ENCODE results near the gene AQP1. TPM values are rescaled to one million over a fixed set of nuclear protein-coding genes. Genes with fewer than 3 reads are reported as not detected.
A peak's percentile ranks its signal among the peaks of the same experiment; 100 is the strongest.

AQP1 gene
- total RNA-seq, 1 donor = 25.0 TPM

DNA sequence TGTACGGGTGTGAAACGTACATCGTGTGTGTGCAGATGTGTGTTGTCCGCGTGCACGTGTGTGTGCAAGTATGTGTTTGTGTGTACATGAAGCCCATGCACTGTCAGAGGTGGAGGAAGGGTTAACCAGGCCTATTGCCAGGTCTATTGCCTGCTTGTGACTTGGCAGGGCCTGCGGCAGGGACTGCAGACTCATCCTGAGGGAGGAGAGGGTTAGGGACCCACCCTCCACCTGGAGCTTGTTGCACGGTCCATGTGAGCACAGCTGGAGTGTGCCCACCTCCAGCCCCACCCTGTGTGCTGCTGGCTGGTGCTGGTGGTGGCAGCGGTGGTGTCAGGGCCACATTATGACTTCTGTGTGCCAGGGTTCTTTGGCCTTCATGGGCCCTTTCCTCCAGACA is 7.1 kb upstream of the AQP1 start:
- no peak overlapping the region for H3K4me3 ChIP-seq (ENCODE audit: low read depth, low read length)
- no peak for DNase-seq (ENCODE audit: low read depth)
- TF ChIP-seq, protein P1, sequence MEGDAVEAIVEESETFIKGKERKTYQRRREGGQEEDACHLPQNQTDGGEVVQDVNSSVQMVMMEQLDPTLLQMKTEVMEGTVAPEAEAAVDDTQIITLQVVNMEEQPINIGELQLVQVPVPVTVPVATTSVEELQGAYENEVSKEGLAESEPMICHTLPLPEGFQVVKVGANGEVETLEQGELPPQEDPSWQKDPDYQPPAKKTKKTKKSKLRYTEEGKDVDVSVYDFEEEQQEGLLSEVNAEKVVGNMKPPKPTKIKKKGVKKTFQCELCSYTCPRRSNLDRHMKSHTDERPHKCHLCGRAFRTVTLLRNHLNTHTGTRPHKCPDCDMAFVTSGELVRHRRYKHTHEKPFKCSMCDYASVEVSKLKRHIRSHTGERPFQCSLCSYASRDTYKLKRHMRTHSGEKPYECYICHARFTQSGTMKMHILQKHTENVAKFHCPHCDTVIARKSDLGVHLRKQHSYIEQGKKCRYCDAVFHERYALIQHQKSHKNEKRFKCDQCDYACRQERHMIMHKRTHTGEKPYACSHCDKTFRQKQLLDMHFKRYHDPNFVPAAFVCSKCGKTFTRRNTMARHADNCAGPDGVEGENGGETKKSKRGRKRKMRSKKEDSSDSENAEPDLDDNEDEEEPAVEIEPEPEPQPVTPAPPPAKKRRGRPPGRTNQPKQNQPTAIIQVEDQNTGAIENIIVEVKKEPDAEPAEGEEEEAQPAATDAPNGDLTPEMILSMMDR (IDR thresholded peaks at IDR 0.05; ENCODE audit: insufficient read depth, low read depth, low read length) = no peak

DNA sequence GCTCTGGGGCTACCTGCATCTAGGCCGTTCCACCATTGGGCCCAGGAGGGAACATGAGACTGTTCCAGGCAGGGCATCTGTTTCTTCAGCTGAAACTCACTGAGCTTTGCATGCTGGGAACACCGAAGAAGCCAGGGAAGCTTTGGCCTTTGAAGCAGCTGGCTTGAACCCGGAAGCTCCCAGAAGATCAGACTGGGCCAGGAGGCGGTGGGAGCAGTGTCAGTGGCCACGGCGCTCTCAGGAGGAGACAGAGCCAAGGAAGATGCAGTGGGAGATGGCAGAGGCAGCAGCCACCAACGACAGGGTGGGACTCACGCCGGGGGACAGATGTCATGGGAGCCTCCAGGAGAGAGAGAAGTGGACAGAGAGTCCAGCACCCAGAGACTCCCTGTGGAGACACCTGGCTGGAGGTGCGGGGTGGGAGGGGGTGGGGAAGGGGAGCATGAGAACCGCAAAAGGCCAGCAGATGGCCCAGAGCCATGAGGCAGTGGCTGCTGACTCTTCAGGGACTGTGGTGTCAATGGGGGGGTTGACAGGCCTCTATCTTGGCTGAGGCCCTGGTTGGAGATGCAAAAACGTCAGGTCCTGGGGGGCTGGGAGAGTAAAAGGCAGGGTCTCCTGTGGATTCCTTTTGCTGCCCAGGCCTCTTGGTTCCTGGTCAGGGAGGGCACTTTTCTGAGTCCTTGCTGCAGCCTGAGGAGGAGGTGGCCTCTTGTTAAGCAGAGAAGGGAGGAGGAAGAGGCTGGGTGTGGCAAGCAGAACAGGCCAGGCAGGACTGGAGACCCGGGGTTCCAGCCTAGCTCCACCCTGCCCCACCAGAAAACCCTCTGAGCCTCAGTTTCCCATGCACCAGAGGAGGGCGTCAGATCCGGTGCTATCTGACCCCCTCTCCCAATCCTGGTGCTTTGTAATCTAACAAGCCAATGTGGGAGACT is 6.3 kb upstream of the AQP1 start:
- DNase-seq (ENCODE audit: low read depth) = no peak
- TF ChIP-seq, protein P1 (IDR thresholded peaks at IDR 0.05; ENCODE audit: insufficient read depth, low read depth, low read length) = no peak
- no peak overlapping the region for H3K4me3 ChIP-seq (ENCODE audit: low read depth, low read length)

DNA sequence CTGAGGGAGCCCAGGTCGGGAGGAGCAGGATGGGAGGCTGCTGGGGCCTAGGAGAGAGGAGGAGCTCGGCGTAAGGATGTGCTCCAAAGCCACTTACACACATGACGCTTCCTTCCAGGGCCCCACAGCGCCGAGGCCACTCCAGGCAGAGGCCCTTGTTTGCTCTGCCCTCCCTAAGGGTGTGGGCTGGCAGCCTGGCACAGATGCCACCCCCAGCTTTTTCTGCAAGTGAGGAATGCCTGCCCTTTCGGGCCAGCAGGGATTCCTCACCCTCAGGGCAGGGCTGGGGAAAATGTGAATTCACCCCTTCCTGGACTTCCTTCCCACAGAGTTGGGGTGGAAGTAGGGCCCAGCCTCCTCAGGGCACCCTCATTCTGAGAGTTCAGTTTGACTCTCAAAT is 5.6 kb upstream of the AQP1 start:
- DNase-seq (ENCODE audit: low read depth) = no peak
- TF ChIP-seq, protein P1 (IDR thresholded peaks at IDR 0.05; ENCODE audit: insufficient read depth, low read depth, low read length) = no peak
- no peak overlapping the region for H3K4me3 ChIP-seq (ENCODE audit: low read depth, low read length)

DNA sequence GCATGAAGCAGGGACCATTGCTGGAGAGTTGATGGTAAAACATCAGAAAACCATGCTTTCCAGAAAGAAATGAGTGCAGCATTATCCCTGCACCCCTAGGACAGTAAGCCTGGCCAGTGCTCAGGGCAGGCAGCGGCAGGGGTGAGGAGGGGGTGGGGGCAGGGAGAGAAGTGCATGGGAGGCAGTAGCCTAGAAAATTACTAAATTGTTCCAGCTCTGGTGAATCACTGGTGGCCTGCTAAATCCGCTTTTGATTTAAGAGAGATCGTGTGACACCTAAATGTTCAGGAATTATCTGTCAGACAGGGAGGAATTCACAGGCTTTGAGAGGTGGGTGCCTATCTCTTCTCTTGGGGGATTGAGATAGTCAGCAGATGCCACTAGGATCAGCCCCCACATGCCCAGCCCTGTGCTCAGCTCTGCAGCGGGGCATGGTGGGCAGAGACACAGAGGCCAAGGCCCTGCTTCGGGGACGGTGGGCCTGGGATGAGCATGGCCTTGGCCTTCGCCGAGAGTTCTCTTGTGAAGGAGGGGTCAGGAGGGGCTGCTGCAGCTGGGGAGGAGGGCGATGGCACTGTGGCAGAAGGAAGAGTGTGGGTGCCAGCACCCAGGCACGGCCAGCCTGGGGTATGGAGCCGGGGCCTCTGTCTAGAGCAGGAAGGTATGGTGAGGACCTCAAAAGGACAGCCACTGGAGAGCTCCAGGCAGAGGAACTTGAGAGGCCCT is 5.0 kb upstream of the AQP1 start:
- TF ChIP-seq, protein P1 (IDR thresholded peaks at IDR 0.05; ENCODE audit: insufficient read depth, low read depth, low read length) = no peak
- no peak overlapping the region for H3K4me3 ChIP-seq (ENCODE audit: low read depth, low read length)
- DNase-seq (ENCODE audit: low read depth) = no peak

DNA sequence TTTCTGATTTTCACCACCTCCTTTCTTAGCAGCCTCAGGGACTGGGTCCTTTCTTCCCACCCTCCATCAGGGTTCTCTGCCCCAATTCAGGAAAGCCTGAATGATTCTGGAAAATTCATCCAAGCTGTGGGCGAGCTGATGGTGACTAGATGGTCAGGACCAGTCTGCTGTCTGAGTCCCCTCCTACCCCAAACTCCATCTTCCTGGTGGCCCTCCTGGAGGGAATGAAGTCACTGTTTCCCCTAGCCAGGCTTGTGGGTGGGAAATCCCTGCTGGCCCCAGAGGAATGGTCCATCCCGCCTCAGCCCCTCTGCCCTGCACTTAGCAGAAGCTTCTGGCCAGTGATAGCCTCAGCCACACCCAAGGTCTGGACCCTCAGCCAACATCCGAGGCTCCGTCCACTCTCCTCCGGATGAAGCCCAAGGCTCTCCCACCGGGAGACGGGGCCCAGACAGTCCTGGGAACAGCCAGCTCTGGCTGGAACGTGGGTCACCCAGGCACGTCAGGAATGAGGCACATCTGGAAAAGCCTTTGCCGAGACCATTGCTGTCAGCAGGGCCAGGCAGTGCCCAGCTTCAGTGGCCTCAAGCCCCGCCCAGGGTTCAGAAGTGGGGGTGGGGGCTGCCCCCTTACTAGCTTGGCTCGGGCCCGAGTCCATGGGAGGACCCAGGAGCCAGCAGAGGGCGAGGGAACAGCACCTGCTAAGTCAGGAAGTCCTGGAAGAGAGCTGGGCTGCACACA is 4.0 kb upstream of the AQP1 start:
- no peak overlapping the region for H3K4me3 ChIP-seq (ENCODE audit: low read depth, low read length)
- DNase-seq (ENCODE audit: low read depth) = peak; percentile 32
- TF ChIP-seq, protein P1 (IDR thresholded peaks at IDR 0.05; ENCODE audit: insufficient read depth, low read depth, low read length) = no peak

DNA sequence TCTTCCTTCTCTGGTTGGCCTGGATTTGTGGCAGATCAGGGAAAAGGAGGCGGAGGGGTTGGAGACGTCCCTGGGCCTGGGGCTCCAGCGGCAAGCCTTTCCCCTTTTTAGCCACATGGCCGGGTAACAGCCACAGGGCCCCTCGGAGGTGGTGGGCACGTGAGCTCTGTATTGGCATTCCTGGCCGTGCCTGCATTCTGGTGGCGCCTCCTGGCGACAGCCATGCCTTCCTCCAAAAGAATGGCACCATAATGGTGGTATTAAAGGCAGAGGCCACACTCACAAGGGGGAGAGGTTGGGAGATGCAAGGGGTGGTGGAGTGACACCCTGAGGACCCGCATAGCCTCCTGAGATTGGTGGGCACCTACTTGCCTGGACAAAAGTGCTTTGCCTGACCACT is 3.0 kb upstream of the AQP1 start:
- no peak for DNase-seq (ENCODE audit: low read depth)
- H3K4me3 ChIP-seq (ENCODE audit: low read depth, low read length) = no peak overlapping the region
- TF ChIP-seq, protein P1 (IDR thresholded peaks at IDR 0.05; ENCODE audit: insufficient read depth, low read depth, low read length) = peak; percentile 16

All from fibroblast of villous mesenchyme (primary cell).